ENCODE data around the gene TRA2B.

DNA sequence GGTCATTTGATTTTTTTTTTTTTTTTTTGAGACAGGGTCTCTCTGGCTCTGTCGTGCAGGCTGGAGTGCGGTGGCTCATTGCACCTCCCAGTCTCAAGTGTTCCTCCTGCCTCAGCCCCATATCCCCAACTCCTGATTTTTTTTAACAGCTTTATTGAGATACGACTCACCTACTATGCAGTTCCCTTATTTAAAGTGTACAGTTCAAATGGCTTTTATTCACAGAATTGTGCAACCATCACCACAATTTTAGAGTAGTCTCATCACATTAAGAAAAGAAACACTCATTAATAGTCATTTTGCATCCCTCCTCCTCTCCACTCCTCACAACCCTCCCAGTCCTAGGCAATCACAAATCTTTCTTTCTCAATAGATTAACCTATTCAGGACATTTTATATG is 1.9 kb upstream of the TRA2B start:
- TF ChIP-seq POLR2A (IDR thresholded peaks at IDR 0.05) (no peak), POLR2AphosphoS5 (IDR thresholded peaks at IDR 0.05) (no peak)
- TF ChIP-seq, protein P1, sequence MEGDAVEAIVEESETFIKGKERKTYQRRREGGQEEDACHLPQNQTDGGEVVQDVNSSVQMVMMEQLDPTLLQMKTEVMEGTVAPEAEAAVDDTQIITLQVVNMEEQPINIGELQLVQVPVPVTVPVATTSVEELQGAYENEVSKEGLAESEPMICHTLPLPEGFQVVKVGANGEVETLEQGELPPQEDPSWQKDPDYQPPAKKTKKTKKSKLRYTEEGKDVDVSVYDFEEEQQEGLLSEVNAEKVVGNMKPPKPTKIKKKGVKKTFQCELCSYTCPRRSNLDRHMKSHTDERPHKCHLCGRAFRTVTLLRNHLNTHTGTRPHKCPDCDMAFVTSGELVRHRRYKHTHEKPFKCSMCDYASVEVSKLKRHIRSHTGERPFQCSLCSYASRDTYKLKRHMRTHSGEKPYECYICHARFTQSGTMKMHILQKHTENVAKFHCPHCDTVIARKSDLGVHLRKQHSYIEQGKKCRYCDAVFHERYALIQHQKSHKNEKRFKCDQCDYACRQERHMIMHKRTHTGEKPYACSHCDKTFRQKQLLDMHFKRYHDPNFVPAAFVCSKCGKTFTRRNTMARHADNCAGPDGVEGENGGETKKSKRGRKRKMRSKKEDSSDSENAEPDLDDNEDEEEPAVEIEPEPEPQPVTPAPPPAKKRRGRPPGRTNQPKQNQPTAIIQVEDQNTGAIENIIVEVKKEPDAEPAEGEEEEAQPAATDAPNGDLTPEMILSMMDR (IDR thresholded peaks at IDR 0.05 in 8 of 11, conservative IDR thresholded peaks at IDR 0.05 in 3 of 11), result no peak
